OCI-M1 (cell line): ENCODE measurements around the gene PRKN.

Source experiments
- DNase-seq: peaks from one replicate; lab custom pipeline; 2025; lab: John Stamatoyannopoulos, UW

Gene PRKN

DNA sequence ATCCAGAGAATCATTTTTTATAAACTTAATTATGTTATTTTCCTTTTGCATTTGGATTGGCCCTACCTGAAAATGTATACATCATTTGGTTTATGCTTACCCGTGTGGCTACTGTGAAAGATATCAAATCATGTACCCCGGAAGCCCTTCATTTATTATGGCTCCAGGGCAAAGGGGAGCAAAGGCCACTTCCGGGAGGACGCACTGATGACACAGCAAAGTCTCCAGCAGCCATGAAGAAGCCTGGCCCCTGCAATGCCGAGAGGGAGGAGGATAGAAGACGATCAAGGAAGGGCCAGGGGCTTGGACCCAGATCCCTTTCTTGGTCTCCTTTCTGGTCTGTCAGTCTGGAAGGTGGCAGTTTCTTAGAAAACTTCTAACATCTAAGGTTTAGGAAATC lies 1073.4 kb downstream of the PRKN start:
- no peak for DNase-seq

DNA sequence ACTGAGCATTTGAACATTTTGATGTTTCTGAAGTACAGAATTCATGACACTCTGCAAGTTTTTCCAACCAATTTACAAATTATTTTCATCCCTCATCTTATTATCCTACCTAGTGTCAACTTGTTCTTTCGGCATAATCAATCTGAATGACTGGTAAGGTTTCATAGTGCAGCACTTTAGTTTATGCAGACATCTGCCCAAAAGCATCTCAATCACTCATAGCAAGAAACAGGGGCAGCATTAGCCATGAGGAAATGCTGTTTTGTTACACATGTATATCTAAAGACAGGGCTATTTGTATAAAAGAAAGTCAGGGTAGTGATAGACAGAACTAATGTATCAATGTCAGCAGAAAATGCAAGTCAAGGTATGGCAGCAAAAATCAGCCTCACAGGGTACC lies 1075.6 kb downstream of the PRKN start:
- no peak for DNase-seq

DNA sequence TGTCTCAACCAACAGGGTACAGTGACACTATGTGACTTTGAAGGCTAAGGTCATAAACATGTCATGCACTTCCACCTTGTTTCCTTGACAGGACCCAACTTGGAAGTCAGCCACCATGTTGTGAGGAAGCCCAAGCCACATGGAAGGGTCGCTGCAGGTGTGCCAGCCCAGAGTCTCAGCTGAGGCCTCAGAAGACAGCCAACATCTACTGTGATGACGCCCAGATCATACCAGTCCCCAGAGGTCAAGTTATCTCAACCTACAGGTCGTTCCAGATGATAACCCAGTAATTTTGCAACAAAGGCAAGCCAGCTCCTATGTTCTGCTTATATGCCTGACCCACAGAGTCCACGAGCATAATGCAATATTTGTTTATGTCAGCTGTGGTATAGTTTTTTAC lies 1077.7 kb downstream of the PRKN start:
- no peak for DNase-seq

DNA sequence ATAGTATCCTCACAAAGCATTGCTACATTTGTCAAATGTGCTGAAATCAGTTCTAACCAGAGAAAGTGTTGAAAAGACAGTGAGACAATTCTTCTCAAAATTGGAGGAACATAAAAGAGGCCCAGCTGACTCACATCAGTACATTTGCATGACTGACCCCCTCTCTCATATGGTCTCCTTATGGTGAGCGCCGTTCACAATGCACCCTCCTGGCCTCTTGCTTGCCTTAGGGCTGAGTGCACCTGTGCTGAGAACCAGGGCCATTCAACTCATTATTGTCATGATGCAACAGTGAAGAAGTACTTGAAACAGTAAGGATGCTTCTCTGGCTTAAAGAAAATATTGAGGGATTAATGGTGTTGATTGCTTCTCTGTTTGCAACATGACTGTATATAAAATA lies 1078.5 kb downstream of the PRKN start:
- DNase-seq, result no peak

DNA sequence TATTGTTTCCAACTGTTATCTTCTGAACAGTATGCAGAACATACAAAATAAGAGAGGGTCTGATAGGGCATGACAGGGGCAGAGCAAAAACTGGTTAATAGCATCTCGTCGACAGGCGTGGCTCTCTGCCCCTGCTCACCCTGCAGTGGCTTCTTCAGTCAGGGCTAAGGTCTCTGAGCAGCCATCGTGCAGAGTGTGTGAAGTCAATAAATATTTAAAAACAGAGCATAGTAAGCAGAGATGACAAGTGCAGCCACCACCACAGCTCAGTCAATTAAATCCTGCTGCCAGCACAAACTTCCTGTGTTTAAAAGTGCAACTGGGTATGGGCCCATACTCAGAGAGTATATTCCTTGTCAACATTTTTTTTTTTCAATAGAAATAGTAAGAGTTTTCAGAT lies 1080.3 kb downstream of the PRKN start:
- no peak for DNase-seq

DNA sequence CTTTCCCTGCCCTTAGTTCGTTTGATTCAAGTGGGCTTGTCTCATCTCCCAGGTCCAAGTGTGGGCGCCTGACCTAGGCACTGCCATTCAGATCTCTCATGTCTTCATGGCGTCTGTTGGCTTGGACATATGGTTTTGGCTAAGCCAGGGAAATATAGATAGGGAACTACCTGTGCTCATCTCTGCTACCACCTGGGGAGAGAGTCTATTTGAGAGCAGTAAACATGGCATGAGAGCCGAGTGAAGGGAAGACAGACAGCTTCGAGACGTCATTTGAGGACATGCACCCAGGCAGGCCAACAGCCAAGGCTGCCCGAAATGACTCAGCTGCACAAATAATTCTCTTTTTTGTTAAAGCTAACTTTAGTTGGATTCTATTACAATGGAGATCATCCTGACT lies 1083.0 kb downstream of the PRKN start:
- no peak for DNase-seq

DNA sequence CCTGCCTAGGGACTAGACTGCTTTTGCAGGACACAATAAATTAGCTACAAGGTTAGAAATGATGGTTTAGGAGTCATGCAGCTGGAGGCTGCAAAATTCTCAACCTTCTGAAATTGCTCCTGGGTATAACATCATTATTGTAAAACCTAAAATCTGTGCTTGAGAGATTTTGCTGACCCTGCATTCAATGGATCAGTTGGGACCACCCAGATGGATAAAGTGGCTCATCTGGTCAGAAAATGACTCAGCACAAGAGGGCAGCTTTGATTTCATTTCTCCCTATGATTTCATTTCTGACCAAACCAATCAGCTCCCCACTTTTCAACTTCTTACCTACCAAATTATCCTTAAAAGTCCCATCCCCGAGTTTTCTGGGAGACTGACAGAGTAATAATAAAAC lies 1086.4 kb downstream of the PRKN start:
- DNase-seq, result no peak

DNA sequence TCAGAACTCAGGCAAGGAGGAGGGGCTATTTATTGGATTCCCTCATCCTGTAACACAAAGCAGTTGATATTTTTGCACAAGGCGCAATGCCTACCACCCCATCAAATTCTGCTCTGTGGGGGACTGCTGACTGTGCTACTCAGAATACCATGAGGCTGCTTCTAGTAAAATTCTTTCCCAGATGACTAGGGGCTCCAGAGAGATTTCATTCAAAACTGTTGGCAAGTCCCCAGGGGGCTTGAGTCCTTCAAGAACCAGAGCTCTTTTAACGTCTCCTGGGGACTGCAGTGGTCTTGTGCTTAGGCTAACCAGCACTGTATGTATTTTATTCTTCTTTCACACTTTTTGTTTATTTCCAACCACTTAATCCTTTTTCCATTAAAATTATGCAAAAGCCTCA lies 1087.8 kb downstream of the PRKN start:
- DNase-seq, result no peak

DNA sequence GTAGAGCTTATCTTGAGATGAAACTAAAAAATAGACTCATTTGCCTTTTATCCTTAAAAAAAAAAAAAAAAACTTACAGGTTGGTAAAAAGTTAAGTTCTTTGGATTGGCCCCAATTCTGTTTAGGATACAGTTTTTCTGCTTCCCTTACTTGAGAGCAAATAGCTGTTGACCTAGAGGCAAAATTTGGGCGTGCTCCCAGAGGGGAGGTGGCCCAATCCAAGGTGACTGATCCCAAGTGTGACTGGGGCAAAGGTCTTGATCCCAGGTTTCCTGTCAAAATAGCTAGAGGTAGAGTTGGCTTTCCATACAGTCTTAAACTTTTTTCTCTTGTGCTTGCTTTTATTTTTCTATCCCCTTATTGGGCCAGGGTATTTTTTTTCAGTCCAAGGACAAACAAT lies 1089.9 kb downstream of the PRKN start:
- DNase-seq, result no peak

DNA sequence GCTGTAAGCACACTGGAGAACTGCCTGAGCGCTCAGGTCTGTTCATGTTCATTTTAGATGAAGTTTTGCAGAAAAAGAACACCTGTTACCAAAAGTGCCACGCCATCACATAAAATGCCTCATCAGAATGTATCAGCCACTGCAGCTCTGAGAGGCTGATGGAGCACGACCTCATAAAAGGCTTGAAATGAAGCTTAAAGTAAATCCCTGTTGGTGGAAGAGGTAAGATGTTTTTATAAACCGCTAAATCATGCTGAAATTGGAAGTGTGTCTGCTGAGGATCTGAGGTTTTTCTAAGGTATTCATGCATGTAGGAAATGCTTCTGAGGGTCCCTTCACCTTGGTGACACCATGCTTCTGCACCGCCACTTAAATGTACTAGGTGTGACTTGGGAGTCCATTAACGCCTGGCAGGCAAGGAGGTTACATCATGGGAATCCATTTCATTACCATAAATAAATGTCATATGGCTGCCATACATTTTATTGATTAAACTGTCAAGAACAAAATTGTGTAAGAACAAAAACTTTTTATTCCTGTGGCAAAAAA lies 1090.6 kb downstream of the PRKN start:
- no peak for DNase-seq

DNA sequence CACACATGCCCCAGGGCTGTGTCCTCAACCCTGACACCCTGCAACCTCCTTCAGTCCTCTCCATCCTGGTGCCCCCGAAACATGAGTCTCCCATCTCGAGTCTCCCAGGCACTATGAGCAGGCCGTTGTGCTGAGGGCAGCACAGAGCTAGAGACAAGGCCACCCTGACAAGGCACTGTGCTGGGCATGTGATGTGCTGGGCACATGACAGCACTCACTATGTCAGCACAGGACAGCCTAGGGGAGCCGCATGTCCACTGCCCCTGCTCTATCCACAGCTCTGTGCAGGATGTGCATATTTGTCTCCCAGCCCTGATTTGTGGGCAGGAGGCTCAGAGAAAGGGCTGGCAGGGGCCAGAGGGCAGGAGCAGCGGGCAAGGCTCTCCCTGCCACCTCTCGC lies 1091.6 kb downstream of the PRKN start:
- DNase-seq, result no peak

DNA sequence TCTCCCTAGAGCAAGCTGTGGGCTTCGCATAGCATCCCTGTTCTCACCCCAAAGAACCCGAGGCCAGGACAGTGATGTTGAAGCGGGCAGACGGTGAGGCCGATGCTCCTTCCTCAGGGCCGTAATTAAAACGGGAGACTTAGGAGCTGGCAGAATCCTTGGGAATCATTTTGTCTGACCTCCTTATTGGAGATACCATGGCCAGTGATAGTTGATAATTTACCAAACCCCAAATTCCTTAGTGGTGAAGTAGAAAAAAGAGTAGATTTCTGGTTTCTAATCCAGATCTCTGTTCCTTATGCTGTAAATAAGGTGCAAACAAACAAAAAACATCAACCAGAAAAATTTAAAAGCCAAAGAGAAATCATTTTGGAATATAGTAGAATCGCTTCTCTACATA lies 1092.7 kb downstream of the PRKN start:
- no peak for DNase-seq

DNA sequence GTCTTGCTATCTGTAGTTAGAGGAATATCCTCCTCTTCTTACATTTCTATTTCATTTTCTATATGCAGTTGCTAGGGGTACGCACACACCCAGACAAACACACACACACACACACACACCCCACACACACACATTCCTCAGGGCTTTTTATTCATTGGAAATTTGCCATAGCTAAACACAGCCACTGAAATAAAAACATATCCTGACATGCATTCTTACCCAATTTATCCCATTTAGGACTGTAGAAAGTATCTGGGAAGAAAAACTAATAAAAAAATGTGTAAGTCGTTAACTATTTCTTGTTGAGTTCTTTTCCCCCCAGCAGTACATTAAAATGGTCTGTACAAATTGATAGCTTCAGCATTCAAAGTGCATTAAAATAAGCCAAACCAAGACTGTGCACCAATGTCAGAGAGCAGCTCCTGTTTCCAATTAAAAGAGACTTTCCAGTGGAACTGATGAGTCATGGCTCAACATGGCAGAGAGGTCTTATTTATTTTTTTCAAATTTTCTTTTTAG lies 1095.8 kb downstream of the PRKN start:
- DNase-seq, result peak; percentile 12

DNA sequence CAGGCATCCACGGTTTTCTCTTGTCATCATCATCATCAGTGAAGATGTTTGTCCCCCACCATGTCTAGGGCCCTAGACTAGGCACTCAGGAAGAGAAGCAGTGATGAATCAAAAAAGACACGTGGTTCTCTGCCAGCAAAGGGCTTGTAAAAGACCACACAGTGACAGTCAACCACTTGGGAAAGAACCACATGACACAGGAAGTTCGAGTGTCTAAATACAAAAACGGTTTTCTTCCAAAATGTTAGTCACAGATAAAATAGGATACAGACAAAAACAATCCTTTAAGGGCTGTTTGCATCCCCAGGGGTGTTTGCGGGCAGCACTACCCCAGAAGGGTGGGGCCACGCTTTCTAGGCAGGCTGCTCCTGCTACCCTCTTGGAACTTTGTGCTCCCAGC lies 1096.9 kb downstream of the PRKN start:
- no peak for DNase-seq

DNA sequence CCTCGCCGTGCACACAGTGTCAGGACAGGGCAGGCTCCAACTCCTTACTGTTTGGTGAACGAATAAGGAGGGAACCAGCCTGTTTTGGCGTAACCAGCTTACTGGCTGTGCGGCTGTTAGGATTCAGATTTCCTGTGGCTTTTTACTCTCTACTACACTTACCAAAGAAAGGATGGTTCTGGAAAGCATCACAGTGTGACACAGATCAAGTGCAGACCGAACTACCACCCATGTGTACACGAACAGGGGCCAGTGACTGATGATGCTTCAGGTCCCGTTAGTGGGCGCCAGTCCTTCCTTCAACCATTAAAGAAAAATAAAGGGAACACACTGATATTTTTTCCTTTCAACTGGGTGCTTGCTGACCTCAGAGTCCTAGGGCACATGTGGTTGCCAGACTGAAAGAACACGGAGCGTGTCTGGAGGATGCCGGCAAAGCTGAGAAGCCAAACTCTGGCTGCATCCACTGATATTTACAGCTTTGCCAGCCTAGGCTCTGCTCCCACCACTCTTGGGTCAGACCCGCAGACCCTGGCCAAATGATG lies 1101.4 kb downstream of the PRKN start:
- DNase-seq, result no peak

DNA sequence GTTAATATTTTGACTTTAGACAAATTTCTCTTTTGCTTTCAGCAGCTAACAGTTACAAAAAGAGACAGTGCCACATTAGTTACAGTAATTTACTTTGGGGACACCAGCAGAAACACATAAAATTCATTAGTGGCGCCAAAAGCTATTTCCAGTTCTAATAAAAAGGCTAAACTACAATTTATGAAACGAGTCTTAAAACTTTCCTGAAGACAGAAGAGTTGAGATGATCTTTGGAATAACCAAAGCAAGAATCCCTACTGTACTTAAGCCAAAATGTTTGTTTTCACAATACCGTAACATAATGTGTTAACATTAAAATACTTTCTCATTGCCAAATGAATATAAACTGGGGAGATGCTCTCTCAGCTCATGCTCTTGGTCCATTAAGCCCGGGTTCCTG lies 1103.5 kb downstream of the PRKN start:
- no peak for DNase-seq

DNA sequence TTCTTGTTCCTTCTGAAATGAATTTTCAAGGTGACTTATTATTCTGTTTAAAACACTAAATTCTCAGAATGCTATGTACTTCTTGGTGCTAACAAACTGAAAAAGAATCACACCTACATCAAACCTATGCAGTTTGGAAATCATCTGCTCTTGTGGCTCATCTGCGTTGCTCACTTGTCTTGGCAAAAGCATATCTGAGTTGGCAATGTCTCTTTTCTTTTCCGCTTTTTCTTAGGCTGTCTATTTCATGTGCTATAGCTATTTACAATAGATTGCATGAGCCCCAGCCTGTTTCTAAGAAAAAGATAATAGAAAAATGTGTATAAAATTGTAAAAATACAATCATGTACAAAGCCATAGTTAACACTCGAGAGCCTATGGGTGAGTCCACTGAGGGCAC lies 1104.8 kb downstream of the PRKN start:
- DNase-seq, result no peak

DNA sequence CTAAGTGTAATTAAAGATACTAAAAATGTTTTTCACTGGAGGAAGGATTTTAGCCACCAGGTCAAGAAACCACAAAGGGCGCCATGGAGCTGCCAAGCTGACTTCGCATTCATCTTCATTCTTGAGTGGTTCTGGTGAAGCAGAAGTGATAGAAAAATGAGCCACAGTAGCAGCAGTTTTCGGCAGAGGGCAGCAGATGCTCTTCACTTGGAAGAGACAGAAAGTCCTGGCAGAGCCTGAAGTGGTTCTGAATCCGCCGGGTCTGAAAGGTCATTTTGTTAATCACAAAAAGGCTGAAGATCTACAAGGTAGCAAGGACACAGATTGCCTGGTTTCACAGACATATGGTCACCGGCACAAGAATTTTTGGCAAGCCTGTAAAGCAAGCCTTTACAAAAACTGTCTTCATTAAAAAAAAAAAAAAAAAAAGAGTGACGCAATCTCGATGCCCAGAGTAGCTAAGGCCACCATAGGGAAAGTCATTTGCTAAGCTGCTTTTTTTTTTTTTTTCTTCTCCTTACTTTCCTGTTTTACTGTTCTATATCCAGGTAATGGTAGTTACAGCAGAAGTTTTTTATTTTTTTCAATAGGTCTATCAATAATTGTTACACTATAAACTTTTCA lies 1108.6 kb downstream of the PRKN start:
- DNase-seq, result peak; percentile 91

DNA sequence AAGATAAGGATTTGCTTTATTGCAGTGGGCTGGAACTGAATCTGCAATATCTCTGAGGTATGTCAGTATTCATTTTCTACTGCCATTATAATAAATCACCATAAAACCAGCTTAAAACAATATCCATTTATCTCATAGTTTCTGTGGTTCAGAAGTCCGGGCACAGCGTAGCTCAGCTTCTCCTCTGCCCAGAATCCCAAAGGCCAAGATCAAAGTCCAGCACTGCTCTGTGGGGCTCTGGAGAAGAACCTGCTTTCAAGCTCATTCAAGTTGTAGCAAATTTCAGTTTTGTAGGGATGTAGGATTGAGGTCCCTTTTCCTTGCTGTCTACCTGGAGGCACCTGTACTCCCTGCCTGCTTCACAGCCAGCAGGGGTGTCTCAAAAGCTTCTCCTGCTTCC lies 1113.9 kb downstream of the PRKN start:
- DNase-seq, result no peak

DNA sequence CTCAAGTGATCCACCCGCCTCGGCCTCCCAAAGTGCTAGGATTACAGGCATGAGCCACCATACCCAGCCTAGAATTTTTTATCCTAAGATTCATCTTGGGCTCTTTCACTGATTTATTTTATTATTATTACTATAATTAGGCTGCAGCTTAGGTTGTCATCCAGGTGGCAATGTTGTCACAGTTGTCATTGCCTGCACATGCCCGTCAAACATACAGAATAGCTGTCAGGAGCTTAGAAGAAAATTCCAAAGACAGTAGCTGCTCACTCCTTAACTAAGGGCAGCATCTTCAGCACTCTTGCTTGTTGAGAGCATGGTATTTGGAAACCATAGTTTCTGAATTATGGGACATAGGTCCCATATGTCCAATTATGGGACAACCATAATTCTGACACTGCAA lies 1118.8 kb downstream of the PRKN start:
- DNase-seq, result no peak

DNA sequence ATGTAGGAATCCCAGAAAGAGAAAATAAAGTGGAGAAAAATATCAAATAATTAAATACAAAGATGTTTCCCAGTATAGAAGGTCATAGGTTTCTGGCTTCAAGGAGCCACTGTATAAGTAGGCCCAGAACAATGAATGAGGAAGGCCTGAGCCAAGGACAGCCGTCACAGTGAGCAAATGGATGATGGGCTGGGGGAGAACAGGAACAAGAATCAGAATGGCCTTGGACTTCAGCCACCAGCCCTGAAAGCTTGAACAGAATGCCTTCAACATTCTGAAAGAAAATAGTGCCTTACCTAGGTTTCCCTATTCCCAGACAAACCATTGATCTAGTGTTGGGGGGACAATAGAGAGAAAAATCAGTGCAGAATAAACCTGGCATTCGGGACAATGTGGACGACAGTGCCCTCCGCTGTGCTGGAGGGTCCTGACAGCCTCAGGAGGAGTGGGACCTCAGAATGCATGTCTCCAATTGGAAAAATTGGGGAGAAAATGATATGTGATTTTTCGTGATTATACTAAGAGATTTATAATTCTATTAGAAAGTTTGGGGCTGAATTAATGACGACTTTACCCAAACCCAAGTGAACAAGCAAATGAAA lies 1119.8 kb downstream of the PRKN start:
- DNase-seq, result no peak

DNA sequence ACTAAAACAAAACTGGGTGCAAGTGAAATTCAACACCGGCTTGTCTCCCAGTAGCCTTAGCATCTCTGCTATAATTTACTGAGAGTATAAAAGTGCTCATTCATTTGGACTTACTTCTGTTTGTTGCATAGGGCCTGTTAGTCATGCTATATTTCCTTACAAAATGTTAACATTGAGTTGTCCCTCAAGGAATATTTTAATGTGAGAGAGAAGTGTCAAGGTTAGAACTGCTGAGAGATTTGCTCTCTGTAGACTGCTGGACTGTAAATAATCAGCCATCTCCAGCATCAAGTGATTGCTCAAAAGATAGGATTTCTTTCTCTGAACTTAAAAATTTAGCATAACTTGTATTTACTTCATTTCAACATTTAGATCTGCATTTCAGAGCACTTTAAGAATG lies 1125.2 kb downstream of the PRKN start:
- no peak for DNase-seq

DNA sequence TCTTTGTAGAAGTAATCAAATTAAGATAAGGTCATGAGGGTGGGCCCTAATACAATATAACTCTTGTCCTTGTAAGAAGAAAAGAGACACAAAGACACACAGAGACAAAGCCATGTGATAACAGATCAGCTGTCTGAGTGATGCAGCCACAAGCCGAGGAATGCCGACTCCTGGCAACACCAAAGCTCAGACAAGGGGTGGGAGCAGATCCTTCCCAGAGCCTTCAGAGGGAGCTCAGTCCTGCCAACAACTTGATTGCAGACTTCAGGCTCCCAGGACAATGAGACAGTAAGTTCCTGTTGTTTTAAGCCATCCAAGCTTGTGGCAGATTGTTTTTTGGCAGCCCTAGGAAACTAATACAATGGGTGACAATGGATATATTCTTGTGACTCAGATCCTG lies 1128.7 kb downstream of the PRKN start:
- no peak for DNase-seq
